ENCODE data around the gene VEGFB.
A peak's percentile ranks its signal among the peaks of the same experiment; 100 is the strongest.
"Not testable (repeated sequence)": the region's sequence is repeated elsewhere in the genome, so short reads cannot be mapped to it uniquely, and the experiment has no call there.

The VEGFB gene

GRCh38 chr11:64232182-64232966 is 2.0 kb upstream of the VEGFB start:
- no peak for DNase-seq (ENCODE audit: low spot score)

DNA sequence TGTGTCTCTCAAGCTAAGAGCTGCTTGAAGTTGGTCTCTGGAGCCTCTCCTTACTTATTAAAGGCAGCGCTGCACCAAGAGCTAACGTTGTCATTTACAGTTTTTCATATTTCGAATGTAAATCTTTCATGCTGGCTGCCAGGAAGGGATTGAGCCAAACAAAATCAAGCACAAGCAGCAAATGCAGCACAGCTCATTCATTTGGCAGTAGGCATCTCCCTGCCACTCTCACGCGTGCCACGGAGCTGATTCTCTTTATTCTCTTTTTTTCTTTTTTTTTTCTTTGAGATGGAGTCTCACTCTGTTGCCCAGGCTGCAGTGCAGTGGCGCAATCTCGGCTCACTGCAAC is 1.4 kb upstream of the VEGFB start:
- DNase-seq (ENCODE audit: low spot score) = no peak

- DNase-seq (ENCODE audit: low spot score) = peak; percentile 51
These were observed 429 bp downstream of the VEGFB start for GRCh38 chr11:64234647-64235379.

- DNase-seq (ENCODE audit: low spot score) = no peak
These were observed 1.2 kb downstream of the VEGFB start for GRCh38 chr11:64235437-64236161.

DNA sequence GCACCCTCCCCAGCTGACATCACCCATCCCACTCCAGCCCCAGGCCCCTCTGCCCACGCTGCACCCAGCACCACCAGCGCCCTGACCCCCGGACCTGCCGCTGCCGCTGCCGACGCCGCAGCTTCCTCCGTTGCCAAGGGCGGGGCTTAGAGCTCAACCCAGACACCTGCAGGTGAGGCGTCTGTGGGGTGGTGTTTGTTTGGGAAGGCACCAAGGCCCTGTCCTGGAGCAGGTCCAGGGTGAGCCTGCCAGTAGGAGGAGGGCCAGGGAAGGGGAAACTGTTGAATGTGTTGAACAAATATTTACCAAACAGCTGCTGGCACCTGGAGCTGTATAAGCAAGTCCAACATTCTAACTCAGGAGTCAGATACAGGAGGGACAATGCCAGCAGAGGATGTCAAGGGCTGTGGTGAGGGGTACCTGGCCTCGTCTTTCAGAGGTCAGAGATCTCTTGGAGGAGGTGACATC is 3.1 kb downstream of the VEGFB start:
- no peak for DNase-seq (ENCODE audit: low spot score)

DNA sequence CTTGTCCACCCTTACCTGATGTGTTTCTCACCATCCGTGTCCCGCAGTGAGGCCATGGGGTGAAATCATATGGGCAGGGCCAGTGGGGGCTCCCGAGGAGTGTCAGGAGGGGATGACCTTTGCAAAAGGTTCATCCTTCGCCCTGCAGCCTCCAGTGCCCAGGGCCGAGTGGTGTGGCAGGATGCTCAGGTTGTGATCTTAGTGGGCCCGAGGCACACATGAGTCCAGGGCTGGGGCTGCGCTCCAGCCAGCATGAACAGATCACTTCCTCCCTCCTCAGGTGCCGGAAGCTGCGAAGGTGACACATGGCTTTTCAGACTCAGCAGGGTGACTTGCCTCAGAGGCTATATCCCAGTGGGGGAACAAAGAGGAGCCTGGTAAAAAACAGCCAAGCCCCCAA is 3.7 kb downstream of the VEGFB start:
- DNase-seq (ENCODE audit: low spot score) = no peak

- no peak for DNase-seq (ENCODE audit: low spot score)
These were observed 4.6 kb downstream of the VEGFB start for GRCh38 chr11:64238999-64239398.

- no peak for DNase-seq (ENCODE audit: low spot score)
These were observed 5.5 kb downstream of the VEGFB start for GRCh38 chr11:64239662-64240434.

DNA sequence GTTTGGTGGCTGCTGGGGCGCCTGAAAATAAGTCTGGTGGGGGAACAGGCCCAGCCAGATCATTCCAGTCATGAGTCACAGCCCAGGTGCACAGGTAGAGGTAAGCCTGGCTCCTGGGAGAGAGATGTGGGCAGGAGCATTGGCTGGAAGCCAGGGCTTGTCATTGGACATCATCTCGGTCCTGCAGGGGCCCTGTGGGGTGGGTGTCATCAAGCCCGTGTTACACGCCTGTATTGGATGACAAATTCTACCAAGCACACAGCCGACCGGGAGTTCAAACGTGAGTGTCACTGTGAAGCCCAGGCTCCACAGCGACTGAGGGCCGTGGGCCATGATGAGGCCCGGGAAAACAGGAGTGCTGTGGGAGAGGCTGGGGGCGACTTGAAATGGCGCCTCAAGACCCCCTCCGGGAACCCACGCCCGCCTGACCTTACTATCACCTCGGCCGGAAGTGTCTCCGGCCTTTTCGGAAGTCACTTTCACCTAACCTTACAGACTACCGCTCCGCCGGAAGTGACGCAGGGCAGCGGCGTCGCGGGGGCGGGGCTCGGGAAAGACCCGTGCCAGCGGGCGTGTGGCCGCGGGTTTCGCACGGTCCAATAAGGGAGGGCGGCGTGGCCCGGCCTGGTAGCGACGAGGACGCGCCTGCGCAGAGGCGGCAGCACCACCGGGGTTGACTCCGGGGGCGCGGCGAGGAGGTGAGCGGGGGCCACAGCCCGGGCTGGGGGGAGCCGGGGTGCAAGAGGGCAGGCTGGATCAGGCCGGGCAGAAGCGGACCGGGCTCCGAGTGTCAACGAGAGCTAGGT is 6.3 kb downstream of the VEGFB start, which contains the start of gene FKBP2:
Gene FKBP2 (plus strand): TSS at position 661 of the 806 bp plus-strand sequence. CDS start 1,293 bp downstream, outside the sequence.
- peak; percentile 99 for DNase-seq (ENCODE audit: low spot score)

- DNase-seq (ENCODE audit: low spot score) = peak; percentile 97
These were observed 6.8 kb downstream of the VEGFB start for GRCh38 chr11:64241241-64241490.

- DNase-seq (ENCODE audit: low spot score) = peak; percentile 66
These were observed 7.3 kb downstream of the VEGFB start for GRCh38 chr11:64241491-64242374.

DNA sequence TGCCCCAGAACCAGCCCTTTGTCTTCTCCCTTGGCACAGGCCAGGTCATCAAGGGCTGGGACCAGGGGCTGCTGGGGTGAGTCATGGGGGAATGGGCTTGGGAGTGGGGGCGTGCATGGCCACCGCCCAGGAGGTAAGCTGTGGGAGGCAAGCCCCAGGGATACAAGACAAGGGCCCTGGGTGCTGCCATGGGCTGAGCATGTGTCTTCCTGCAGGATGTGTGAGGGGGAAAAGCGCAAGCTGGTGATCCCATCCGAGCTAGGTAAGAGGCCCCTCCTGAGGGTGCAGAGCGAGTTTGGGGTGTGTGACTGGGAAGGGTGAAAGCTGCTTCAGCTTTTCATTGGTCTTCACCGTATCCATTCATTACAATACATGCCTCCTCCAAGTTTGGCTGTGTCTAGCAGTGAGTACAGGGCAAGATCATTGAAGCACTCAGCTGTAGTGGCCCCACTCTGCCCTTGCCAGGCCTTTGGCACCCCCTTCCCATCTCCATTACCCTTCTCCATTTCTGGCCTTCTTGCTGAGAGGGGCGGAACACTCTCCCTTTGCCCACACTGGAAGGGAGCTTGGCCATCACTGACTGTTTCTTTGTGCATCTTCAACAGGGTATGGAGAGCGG is 9.0 kb downstream of the VEGFB start:
- DNase-seq (ENCODE audit: low spot score) = no peak

DNA sequence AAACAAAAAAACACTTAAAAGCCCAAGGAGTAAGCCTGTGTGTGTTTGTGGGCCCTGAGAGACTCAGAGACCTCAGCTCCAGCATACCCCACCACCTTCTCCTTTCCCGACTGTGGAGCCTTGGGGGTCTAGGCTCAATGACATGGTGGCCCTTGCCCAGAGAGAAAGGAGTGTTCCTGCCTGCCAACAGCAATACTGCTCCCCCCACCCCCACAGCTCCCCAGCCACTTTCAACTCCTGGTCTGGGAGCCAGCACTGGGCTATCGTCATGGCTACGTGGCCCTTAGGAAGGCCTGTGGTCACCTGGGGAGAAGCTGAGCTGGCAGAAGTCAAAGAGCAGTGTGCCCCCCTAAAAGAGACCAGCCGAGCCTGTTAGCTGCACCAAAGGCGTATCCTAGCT is 9.7 kb downstream of the VEGFB start:
- no peak for DNase-seq (ENCODE audit: low spot score)

DNA sequence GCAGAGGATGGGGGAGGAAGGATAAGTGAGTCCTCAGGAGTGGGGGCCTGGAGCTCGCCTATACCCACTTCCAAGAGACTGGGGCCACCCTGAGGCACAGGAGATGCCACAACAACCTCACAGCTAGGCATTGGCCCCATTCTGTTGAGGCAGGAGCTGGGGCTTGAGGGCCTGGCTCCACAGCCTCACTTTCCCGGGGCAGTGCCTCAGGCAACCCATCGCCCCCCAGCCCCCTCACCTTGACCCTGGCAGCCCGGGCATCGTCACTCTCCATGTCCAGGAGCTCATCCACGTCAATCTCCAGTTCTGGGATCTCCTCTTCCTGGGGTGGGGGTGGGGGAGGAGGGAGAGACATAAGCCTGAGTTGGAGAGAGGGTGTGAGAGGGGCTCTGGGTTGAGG is 10.6 kb downstream of the VEGFB start:
- no peak for DNase-seq (ENCODE audit: low spot score)

DNA sequence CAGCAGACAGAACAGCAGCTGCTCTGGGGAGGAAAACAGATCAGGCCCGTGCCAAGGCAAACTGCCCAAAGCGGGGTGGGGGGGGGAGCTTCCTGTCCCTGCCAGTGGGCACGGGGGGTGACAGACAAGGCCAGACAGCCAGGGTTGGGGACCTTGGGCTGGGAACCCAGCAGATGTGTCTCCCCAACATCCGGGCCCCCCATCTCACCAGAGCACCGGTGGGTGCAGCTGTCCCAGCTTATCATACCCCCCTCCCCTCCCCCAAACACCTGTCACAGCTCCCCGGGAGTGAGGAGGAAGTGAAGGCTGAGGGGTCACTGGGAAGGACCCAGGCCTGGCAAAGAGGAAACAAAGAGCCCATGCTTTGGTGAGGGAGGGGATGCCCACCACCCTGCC is 11.0 kb downstream of the VEGFB start:
- no peak for DNase-seq (ENCODE audit: low spot score)

- DNase-seq (ENCODE audit: low spot score) = peak; percentile 96
These were observed 11.6 kb downstream of the VEGFB start for GRCh38 chr11:64245797-64246620.

GRCh38 chr11:64246621-64246870 is 12.2 kb downstream of the VEGFB start:
- DNase-seq (ENCODE audit: low spot score) = not testable (repeated sequence)

DNA sequence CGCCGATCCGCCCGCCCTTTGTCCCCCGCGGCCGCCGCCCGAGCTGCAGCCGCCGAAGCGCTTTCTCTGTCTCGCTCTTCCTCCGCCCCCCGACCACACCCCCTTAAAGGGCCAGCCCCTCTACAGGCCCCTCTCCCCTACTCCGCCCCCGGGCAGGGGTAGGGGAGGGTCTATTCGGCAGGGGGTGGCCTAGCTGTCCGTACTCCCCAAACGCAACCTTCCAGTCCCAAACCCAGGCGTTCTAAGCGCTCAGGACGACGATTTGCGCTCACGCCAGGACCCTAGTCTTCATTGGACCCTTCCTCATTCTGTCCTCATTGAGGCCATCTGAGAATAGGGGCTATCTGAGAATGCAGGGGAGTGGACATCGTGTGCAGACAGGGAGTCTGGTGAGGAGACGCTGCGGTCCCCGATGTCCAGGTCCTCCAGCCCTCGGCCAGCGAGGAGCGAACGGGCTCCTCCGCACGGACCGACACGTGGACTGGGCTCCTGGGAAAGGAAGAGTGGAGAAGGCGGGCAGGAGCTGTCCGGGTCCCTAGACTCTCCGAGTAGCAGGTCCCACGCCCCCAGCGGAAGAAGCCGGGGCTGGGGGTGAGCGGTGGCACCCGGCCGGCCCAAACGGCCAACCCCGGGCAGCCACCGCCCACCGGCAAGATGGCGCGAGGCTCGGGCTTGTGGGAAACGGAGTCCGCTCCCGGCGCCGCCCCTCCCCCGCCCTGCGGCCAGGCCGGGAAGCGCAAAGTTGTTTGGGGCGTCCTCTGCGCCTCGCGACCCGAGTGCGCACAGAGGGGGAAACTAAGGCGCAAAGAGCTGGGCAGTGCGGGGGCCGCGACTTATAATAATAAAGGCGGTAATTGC is 12.7 kb downstream of the VEGFB start, which contains the start of gene PPP1R14B:
Gene PPP1R14B (minus strand): TSS at position 73 of the 858 bp plus-strand sequence. CDS start 270 bp downstream, outside the sequence.
- DNase-seq (ENCODE audit: low spot score) = peak; percentile 96
